Large intestine (tissue), 3 donors: Measurements from ENCODE around the gene FOLR2. TPM values are rescaled to one million over a fixed set of nuclear protein-coding genes. Genes with fewer than 3 reads are reported as not detected.

ENCODE experiments used
- DNase-seq, 2 donors: peaks; one replicate each; pipeline versions ENCODE4 v3.0.0 to v3.0.0-alpha.2; 2013
- H3K27ac ChIP-seq: one replicate; pipeline ENCODE4 v1.5.1; 2013; ENCODE audit warnings: low read length
- H3K27me3 ChIP-seq: 2 replicates; pipeline ENCODE4 v1.6.1; 2013; ENCODE audit warnings: low read length; ENCODE audit not compliant: control insufficient read depth, insufficient read depth
- H3K36me3 ChIP-seq: 2 replicates; pipeline ENCODE4 v1.6.1; 2013; ENCODE audit warnings: low read length; ENCODE audit not compliant: control insufficient read depth, insufficient read depth
- H3K4me1 ChIP-seq: one replicate; pipeline ENCODE4 v1.6.1; 2013; ENCODE audit warnings: low read length; ENCODE audit not compliant: control insufficient read depth, insufficient read depth
- H3K4me3 ChIP-seq: one replicate; pipeline ENCODE4 v1.5.1; 2013; ENCODE audit warnings: low read length
- H3K9me3 ChIP-seq: one replicate; pipeline ENCODE4 v1.6.1; 2013; ENCODE audit warnings: mild to moderate bottlenecking, low read depth, low read length, moderate library complexity; ENCODE audit not compliant: control insufficient read depth
- WGBS: methylation state at CpG from one replicate; pipeline ENCODE4 v1.1.5; 2013; ENCODE audit warnings: low lambda C conversion rate; ENCODE audit not compliant: insufficient coverage; 5-methylcytosine and 5-hydroxymethylcytosine counted together
- polyA plus RNA-seq: library from polyadenylated mRNA; unstranded; fragments of 120-200 nt; gene quantifications from one replicate; pipeline ENCODE4 v1.2.1, GENCODE V29; 2013

The FOLR2 gene
- polyA plus RNA-seq, 1 donor = 15.0 TPM

GRCh38 chr11:72242141-72242540, 25.5 kb downstream of the FOLR2 start:
- no peak overlapping the region for H3K4me3 ChIP-seq
- 86% methylated on average over 2 of the region's 2 CpGs for WGBS
- no peak overlapping the region for H3K27ac ChIP-seq
- peaks cover 26% of the 10 kb centered on the region for H3K4me1 ChIP-seq
- peaks cover 11% of the 10 kb centered on the region for H3K36me3 ChIP-seq
- H3K27me3 ChIP-seq = peaks cover 85% of the 10 kb centered on the region
- DNase-seq = no peak
- no peaks in the 10 kb centered on the region for H3K9me3 ChIP-seq

GRCh38 chr11:72243173-72244059, 26.8 kb downstream of the FOLR2 start:
- no peak for DNase-seq
- no peaks in the 10 kb centered on the region for H3K9me3 ChIP-seq
- peaks cover 21% of the 10 kb centered on the region for H3K4me1 ChIP-seq
- WGBS = no CpG with 5 or more reads among the region's 58 CpGs
- peaks cover 4% of the 10 kb centered on the region for H3K36me3 ChIP-seq
- H3K27ac ChIP-seq = no peak overlapping the region
- H3K27me3 ChIP-seq = peaks cover 95% of the 10 kb centered on the region
- H3K4me3 ChIP-seq = peak overlapping the region; percentile 13

GRCh38 chr11:72244060-72244360, 27.4 kb downstream of the FOLR2 start, which contains the start of gene PHOX2A:
Gene PHOX2A (minus strand): TSS chr11:72244176. CDS start chr11:72244004, 172 bp downstream.
- DNase-seq = no peak
- H3K27me3 ChIP-seq = peaks cover 95% of the 10 kb centered on the region
- peaks cover 21% of the 10 kb centered on the region for H3K4me1 ChIP-seq
- no peak within 1 kb of the TSS for H3K27ac ChIP-seq
- H3K36me3 ChIP-seq = no peaks in the 10 kb centered on the region
- H3K9me3 ChIP-seq = no peaks in the 10 kb centered on the region
- WGBS = no CpG with 5 or more reads among the region's 37 CpGs
- H3K4me3 ChIP-seq = peak within 1 kb of the TSS; percentile 13

GRCh38 chr11:72244361-72245262, 28.0 kb downstream of the FOLR2 start:
- peaks cover 16% of the 10 kb centered on the region for H3K4me1 ChIP-seq
- H3K27me3 ChIP-seq = peaks cover 90% of the 10 kb centered on the region
- WGBS = 3% methylated on average over 6 of the region's 46 CpGs
- H3K36me3 ChIP-seq = no peaks in the 10 kb centered on the region
- H3K4me3 ChIP-seq = no peak overlapping the region
- no peaks in the 10 kb centered on the region for H3K9me3 ChIP-seq
- H3K27ac ChIP-seq = no peak overlapping the region
- no peak for DNase-seq

GRCh38 chr11:72245263-72245816, 28.7 kb downstream of the FOLR2 start:
- Histone ChIP-seq H3K4me1 (peaks cover 11% of the 10 kb centered on the region), H3K9me3 (no peaks in the 10 kb centered on the region), H3K27ac (no peak overlapping the region), H3K4me3 (no peak overlapping the region), H3K27me3 (peaks cover 92% of the 10 kb centered on the region), H3K36me3 (no peaks in the 10 kb centered on the region)
- 11% methylated on average over 3 of the region's 19 CpGs for WGBS
- DNase-seq = no peak

- no peak overlapping the region for H3K4me3 ChIP-seq
- no peak overlapping the region for H3K27ac ChIP-seq
- no peak for DNase-seq
- peaks cover 80% of the 10 kb centered on the region for H3K27me3 ChIP-seq
- no peaks in the 10 kb centered on the region for H3K9me3 ChIP-seq
- WGBS = no CpG with 5 or more reads among the region's 2 CpGs
- H3K4me1 ChIP-seq = peaks cover 5% of the 10 kb centered on the region
- H3K36me3 ChIP-seq = no peaks in the 10 kb centered on the region
These were observed 31.0 kb downstream of the FOLR2 start for GRCh38 chr11:72247584-72247983.

GRCh38 chr11:72249961-72250360, 33.4 kb downstream of the FOLR2 start:
- no peaks in the 10 kb centered on the region for H3K4me1 ChIP-seq
- no peaks in the 10 kb centered on the region for H3K9me3 ChIP-seq
- H3K27ac ChIP-seq = no peak overlapping the region
- no peak overlapping the region for H3K4me3 ChIP-seq
- no CpG with 5 or more reads among the region's 5 CpGs for WGBS
- H3K36me3 ChIP-seq = no peaks in the 10 kb centered on the region
- no peak for DNase-seq
- peaks cover 63% of the 10 kb centered on the region for H3K27me3 ChIP-seq

- DNase-seq = no peak
- peaks cover 57% of the 10 kb centered on the region for H3K27me3 ChIP-seq
- H3K4me3 ChIP-seq = no peak overlapping the region
- no CpG with 5 or more reads among the region's 24 CpGs for WGBS
- H3K9me3 ChIP-seq = no peaks in the 10 kb centered on the region
- no peaks in the 10 kb centered on the region for H3K4me1 ChIP-seq
- H3K36me3 ChIP-seq = no peaks in the 10 kb centered on the region
- H3K27ac ChIP-seq = no peak overlapping the region
These were observed 34.3 kb downstream of the FOLR2 start for GRCh38 chr11:72250661-72251464.

GRCh38 chr11:72251614-72252013, 35.0 kb downstream of the FOLR2 start:
- Histone ChIP-seq H3K36me3 (no peaks in the 10 kb centered on the region), H3K4me1 (no peaks in the 10 kb centered on the region), H3K27me3 (peaks cover 52% of the 10 kb centered on the region), H3K9me3 (no peaks in the 10 kb centered on the region), H3K4me3 (no peak overlapping the region), H3K27ac (no peak overlapping the region)
- no peak for DNase-seq
- 73% methylated on average over 2 of the region's 5 CpGs for WGBS
